GM19035 (cell line): ENCODE data around the gene XXYLT1.
A peak's percentile ranks its signal among the peaks of the same experiment; 100 is the strongest.

ENCODE experiments used
- ATAC-seq: cut with Tn5 transposase; IDR thresholded peaks from one replicate; pipeline ENCODE4 v1.9.1; 2021; ENCODE audit not compliant: unreplicated experiment

Gene XXYLT1

DNA sequence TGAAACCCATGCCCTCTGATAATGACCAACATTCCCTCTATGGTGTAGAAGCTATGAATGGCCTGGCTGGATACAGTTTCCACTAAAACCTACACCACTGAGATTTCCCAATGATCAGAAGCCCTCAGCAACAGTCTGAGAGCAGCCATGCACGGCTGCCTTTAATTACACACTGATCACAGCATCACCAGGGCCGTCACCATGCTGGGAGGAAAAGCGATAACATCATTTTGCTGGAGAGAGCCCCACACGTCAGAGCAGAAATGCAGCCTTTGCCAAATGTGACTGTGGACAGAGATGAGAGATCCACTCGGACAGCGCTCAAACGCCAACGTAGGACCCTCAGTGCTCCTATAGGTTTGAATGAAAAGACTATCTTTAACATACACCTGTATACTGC, 135.0 kb downstream of the XXYLT1 start:
- no peak for ATAC-seq

DNA sequence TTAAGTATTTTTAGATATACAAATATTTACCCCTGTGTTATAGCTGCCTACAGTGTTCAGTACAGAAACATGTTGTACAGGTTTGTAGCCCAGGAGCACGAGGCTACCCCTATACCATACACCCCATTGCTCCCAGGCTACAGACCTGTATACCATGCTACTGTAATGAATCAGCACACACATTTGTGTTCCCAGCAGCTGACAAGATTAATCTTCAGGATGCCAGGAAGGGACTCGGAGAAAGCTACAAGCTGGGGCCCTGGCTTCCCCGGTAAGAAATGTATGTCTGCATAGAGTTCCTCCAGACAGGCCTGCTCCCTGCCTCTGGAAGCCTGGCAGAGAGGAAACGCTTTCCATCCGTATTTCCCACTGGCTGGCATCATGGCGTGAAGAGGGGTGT, 136.5 kb downstream of the XXYLT1 start:
- no peak for ATAC-seq

DNA sequence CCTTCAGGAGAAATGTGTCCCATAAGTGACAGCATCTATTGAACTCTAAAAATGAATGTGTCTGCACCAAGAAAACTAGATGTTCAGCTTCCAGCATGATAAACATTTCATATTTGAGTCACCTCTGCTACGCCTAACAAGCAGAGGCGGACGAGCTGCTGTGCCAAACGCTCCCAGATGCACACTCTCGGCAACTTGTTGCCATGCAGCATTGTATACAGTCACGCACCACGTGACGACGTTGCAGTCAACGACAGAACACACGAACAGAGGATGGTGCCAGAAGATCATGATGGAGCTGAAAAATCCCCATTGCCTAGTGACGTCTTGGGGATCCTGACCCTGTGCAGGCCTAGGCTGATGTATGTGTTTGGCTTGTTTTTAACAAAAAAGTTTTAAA, 137.5 kb downstream of the XXYLT1 start:
- ATAC-seq, result peak; percentile 37

GRCh38 chr3:195133013-195133412, 137.9 kb downstream of the XXYLT1 start:
- no peak for ATAC-seq

DNA sequence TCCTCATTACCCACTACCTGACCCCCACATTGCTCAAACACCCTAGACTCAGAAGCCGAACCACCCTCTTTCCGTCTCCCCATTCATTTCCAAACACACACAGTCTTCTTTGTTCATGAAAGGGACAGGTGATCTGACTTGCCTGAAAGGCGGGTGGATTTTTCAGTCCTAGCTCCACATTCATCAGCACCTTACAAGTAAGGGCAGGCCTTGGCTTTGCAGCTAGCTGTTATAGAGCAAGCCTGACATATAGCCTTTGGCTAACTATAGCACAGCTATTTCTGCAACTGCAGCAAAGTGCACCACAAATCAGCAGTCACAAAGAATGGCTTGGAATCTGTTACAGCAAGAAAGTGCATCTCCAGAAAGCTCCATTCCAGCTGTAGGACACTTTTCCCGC, 139.8 kb downstream of the XXYLT1 start:
- ATAC-seq, result no peak

DNA sequence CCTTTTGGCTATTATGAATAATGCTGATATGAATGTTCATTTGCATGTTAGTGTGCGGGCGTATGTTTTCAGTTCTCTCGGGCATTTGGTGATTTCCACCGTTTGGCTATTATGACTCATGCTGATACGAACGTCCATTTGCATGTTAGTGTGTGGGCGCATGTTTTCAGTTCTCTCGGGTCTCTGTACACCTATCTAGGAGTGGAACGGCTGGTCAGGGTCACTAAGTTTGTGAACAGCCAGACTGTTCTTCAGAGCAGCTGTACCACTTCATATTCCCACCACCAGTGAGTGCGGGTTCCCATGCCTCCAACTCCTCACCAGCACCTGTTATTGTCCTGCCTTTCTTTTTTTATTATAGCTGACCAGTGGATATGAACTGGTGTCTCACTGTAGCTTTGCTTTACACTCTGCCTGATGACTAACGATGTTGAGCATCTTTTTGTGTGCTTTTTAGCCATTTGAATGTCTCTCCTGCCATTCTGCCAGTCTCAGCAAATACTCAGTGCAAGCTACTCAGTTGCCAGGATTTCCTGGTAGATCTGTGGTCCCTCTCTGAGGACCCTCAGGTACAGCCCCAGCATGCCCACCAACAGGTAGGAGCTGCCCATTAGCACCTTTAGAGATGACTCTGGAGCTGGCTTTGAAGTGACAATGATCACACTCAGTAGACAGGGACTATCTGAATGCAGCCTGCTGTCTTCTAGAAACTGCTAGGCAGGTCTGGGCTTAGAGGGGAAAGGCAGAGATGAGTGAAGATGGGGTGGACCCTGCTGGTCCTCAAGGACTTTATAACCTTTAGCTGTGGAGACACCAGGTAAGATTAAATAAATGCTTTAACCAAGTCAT, 141.1 kb downstream of the XXYLT1 start:
- ATAC-seq, result peak; percentile 83

DNA sequence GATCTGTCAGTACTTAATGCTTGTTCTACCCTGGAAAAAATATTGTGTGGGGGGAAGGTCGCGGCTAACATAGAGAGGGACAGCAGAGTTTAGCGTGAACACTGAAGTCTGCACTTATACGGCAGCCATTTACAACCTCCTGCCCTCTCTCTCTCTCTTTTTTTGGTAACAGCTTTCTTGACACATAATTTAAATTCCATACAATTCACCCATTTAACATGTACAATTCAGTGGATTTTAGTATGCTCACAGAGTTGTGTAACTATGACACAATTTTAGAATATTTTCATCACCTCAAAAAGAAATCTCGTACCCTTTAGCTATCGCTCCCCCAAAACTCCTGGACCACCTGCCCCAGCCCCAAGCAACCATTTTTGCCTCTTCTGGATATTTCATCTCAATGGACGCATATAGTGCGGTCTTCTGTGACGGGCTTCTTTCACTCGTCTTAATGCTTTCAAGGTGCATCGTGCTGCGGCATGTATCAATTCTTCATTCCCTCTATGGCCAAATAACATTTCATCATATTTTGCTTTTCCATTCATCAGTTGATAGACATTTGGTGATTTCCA, 141.8 kb downstream of the XXYLT1 start:
- no peak for ATAC-seq

- ATAC-seq, result no peak
Measured at GRCh38 chr3:195128255-195129071, 142.5 kb downstream of the XXYLT1 start.

DNA sequence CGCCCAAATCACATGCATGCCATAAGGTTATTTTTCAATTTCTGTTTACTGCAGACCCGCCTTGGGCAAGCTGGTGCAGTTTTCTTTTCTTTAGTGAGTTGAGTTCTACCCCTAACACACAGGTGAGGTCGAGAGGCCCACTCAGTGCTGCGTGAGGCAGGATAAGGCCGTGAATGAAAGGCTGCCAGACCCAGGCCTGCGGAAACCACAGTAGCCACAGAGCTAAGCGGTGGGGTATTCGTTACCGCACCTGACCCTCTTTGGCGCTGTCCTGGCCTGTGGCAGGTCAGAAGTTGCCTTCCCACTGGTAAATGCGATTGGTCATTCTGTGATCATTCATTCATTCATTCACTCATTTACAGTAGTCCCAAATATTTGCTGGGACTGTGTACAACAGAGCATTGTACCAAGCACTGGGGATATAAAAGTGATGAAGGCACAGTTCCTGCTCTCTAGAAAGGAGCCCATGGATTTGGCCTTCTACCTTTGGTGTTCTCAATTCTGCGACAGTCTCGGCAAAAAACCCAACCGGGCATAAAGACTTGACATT, 144.8 kb downstream of the XXYLT1 start:
- ATAC-seq, result no peak

DNA sequence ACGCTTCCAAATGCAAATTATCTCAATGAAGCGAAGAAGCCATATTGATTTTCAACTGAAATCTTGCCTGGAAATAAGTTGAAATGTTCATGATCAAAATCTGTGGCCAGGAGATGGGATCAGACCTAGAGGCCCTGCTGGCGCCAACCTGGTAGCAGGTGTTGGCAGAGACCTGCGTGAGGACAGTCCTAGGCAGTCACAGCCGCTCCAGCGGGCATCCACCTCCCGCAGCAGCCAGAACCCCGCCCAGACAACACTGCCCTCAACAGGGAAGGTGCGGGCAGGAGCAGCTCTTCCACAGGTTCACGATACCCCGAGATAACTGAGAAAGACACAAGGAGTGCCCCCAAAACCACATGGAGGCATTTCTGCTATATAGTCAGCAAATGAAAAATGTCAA, 145.3 kb downstream of the XXYLT1 start:
- no peak for ATAC-seq

DNA sequence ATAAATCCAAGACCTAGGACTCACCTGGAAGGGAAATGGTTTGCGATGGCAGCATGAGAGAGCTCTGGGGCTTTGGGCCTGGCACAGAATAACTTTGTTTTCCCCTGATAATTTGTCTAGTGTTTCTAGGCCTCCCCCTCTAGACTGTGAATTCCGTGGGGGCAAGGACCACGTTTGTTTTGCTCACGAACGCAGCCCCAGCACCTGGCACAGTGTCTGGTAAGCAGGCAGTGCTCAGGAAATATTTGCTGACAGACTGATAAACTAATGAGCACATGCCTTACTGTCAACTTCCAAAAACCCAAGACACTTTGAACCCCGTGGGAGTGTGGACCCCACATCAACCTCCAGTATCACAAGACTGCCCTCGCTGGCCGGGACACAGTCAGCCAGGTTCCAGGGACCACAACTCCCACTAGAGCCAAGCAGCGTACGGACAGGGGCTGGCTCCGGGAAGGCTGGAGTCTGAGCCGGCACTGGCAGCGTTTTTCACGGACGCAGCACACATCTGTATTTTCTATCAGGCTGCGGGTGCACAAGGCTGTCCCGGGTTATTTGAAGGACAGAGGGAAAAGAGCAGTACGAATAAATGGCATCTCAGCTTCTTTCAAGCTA, 146.5 kb downstream of the XXYLT1 start:
- no peak for ATAC-seq

DNA sequence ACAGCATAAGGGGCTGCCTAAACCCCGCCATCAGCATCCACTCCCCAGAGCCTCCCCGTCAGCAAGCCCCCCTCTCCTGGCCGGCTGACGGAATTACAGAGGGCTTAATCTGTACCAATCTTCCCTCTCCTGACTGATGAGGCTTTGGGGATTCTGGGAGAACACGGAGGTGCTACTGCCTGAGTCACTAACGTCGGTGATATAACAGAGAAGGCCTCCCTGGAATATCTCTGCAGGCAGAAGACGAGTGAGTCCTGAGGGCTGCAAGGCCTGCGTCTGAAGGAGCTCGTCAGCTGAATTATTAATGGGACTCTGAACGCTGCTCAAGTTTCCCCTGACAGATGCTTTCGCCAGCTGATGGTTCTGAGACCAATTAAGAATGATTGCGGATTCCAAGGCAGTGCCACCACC, 147.7 kb downstream of the XXYLT1 start:
- ATAC-seq, result no peak

GRCh38 chr3:195122261-195122660, 148.7 kb downstream of the XXYLT1 start:
- ATAC-seq, result no peak

GRCh38 chr3:195120267-195120601, 150.7 kb downstream of the XXYLT1 start:
- no peak for ATAC-seq

DNA sequence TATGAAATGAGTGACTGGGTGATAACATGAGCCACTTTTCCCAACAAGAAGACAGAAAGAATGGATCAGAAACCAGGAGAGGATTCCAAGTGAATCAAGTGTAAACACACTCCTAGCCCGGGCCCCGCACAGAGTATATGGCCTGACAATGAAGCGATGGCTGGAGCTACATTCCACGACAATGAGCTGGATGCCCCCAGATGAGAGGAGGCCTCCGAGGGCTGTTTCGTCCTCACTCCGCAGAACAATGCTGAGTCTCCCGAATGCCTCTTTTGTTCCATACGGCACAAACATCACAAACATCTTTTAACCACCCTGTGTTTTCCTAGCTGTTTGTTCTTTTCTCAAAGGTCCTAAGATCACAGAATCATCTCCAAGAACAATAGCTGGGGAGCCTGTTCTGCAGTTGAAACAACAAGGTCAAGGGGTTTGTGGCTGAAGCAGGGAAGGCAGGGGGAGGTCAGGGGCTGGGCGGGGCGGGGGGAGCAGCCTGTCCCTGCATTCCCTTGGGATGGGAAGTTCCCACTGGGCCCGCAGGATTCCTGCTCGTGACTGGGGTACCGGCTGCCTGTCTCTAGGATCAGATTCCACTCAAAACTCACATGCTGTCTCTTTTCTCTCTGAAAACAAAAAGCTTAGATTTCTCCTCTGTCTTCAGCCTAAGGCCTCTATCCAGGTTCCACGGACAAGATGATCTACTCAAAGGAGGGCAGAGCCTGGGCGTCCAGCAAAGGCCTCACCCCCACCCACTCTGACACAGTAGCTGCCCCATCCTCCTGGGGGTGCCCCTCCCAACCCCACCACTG, 151.3 kb downstream of the XXYLT1 start:
- ATAC-seq, result no peak

DNA sequence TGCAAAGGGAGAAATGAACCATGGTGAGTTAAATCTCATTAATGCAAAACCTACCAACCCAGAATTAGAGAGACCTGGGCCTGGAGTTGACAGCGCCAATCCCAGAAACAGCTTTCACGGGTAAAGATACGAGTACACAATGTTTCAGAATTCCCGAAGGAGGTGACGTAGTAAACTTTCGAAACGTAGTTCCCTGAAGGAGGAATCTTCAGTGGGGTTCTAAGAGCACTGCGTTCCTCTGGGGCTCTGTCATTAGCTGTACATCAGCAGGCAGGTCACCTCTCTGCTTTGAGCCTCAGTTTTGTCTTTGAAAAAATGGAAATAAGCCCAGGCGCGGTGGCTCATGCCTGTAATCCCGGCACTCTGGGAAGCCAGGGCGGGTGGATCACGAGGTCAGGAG, 152.3 kb downstream of the XXYLT1 start:
- ATAC-seq, result no peak

GRCh38 chr3:195117978-195118581, 152.9 kb downstream of the XXYLT1 start:
- no peak for ATAC-seq

DNA sequence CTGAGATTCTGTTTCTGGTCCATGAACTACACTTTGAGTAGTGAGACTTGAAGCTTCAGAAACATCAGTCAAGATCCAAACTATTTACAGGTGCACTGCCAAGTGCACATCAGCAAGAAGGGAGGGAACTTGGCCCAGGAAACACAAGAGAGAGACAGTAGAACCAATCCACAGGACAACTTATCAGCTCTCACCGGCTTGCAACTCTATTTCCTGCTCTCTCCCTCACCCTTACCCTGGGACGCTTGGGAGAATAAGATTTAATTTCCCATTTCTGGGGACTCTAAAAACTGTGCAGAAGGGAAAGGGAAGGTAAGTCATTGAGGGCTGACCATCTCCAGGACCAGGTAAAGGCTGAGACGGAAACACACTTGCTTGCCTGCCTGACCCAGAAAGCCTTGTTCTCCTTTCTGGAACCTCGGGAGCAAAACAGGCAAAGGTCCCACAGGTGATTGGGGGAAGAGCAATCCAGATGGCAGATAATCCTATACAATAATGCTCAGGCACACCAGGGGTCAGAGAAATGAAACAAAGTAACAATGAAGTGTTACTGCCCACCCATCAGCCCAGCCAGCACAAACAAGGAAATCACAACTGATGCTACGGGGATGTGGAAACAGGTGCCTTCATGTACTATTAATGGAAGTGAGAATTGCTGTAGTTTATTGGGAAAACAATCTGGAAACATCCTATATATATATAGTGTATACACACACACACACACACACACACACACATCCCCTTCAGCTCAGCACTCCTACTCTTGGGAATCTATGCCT, 154.4 kb downstream of the XXYLT1 start:
- no peak for ATAC-seq
